Right ventricle myocardium inferior (tissue), 1 donor: Measurements from ENCODE around the gene ZG16. TPM values are rescaled to one million over a fixed set of nuclear protein-coding genes. Genes with fewer than 3 reads are reported as not detected.
"Not testable (repeated sequence)": the region's sequence is repeated elsewhere in the genome, so short reads cannot be mapped to it uniquely, and the experiment has no call there.

Experiments used
- ATAC-seq: fragments of 200-7000 bp; cut with Tn5 transposase; one replicate; pipeline ENCODE4 v1.9.1; 2020; ENCODE audit warnings: mild to moderate bottlenecking, moderate library complexity
- DNase-seq: peaks from one replicate; pipeline ENCODE4 v3.0.0; 2021; ENCODE audit errors: missing footprints
- intact Hi-C: fragments of 100-400 bp; cut with DNase I; formaldehyde crosslinking; loops from one replicate; pipeline ENCODE4 v1.11.0; 2022
- total RNA-seq: library from RNA; stranded (reverse); fragmentation: NEBNext Ultra II Directional; extraction: Animal tissue kit (Norgen Biotek cat#: 25700); gene quantifications from one replicate; pipeline ENCODE4 v1.2.1, GENCODE V29; 2021
- donor health status: DM: no; HTN: yes; CAD: no; lungs with severe emphysema.

Gene ZG16
- total RNA-seq, 1 donor from 2014 or later, result not detected

- no peak for ATAC-seq
Measured at GRCh38 chr16:29775742-29776408, 2.2 kb upstream of the ZG16 start.

GRCh38 chr16:29779474-29779873, 1.4 kb downstream of the ZG16 start:
- ATAC-seq, result no peak
- intact Hi-C loops, result no loop called here
- DNase-seq, result no peak

More at GRCh38 chr16:29775742-29776408, 2.2 kb upstream of the ZG16 start:
- no peak for DNase-seq
- intact Hi-C loops, result no loop called here

- DNase-seq, ATAC-seq, intact Hi-C loops: not testable (repeated sequence)
Measured at GRCh38 chr16:29783094-29783953, 5.3 kb downstream of the ZG16 start.

- no peak for DNase-seq
- intact Hi-C loops, result no loop called here
- ATAC-seq, result no peak
Measured at GRCh38 chr16:29784157-29784556, 6.1 kb downstream of the ZG16 start.

- DNase-seq, result peak; percentile 91
- intact Hi-C loops, result no loop called here
- ATAC-seq, result peak; percentile 87
Measured at GRCh38 chr16:29784901-29785500, 6.9 kb downstream of the ZG16 start.

GRCh38 chr16:29787155-29787554, 9.1 kb downstream of the ZG16 start:
- DNase-seq, intact Hi-C loops, ATAC-seq: not testable (repeated sequence)

- DNase-seq, result no peak
- intact Hi-C loops, result loop anchor here (1.0 to 2.0 kb wide), 2 partner anchors 15 to 74 kb away; partner anchors contain the start of gene CDIPT
- ATAC-seq, result no peak
Measured at GRCh38 chr16:29789775-29790182, 11.7 kb downstream of the ZG16 start.

- intact Hi-C loops, result loop anchor here (1.0 to 2.0 kb wide), 2 partner anchors 14 to 73 kb away; partner anchors contain the start of gene CDIPT
- DNase-seq (peak; percentile 100), ATAC-seq (peak; percentile 99)
Measured at GRCh38 chr16:29790183-29790948, 12.3 kb downstream of the ZG16 start, which contains the start of gene KIF22. TSS of gene KIF22 (plus strand) at chr16:29790751. CDS start at chr16:29790760, 9 bp downstream.

- no peak for DNase-seq
- intact Hi-C loops, result loop anchor here (1.0 to 2.0 kb wide), 2 partner anchors 14 to 72 kb away; partner anchors contain the start of gene CDIPT
- ATAC-seq, result no peak
Measured at GRCh38 chr16:29790949-29791844, 13.1 kb downstream of the ZG16 start.

- no peak for ATAC-seq
- DNase-seq, result no peak
- intact Hi-C loops, result loop anchor here (2.0 kb wide), 1 partner anchor 13 kb away; no protein-coding TSS in a partner anchor
Measured at GRCh38 chr16:29791845-29792807, 14.1 kb downstream of the ZG16 start.

GRCh38 chr16:29793153-29793552, 15.1 kb downstream of the ZG16 start:
- intact Hi-C loops, ATAC-seq, DNase-seq: not testable (repeated sequence)

GRCh38 chr16:29794231-29794710, 16.2 kb downstream of the ZG16 start:
- DNase-seq (no peak), ATAC-seq (no peak)
- intact Hi-C loops, result no loop called here

GRCh38 chr16:29802416-29802935, 24.4 kb downstream of the ZG16 start:
- intact Hi-C loops, result loop anchor here (10.0 kb wide), 1 partner anchor 1092 kb away; the partner anchor contains the start of genes BCL7C and CTF1
- DNase-seq, result no peak
- no peak for ATAC-seq

GRCh38 chr16:29804020-29804419, 26.0 kb downstream of the ZG16 start:
- no peak for DNase-seq
- no peak for ATAC-seq
- intact Hi-C loops, result loop anchor here (2.0 to 10.0 kb wide), 2 partner anchors 13 to 1091 kb away; partner anchors contain the start of genes BCL7C, CTF1 and KIF22

- intact Hi-C loops, result loop anchor here (2.0 to 10.0 kb wide), 3 partner anchors 14 to 1090 kb away; partner anchors contain the start of genes ALDOA, BCL7C, CTF1 and KIF22
- ATAC-seq, result peak; percentile 45
- DNase-seq, result peak; percentile 81
Measured at GRCh38 chr16:29804455-29805231, 26.6 kb downstream of the ZG16 start.
